ENCODE data around the gene AFAP1.

DNA sequence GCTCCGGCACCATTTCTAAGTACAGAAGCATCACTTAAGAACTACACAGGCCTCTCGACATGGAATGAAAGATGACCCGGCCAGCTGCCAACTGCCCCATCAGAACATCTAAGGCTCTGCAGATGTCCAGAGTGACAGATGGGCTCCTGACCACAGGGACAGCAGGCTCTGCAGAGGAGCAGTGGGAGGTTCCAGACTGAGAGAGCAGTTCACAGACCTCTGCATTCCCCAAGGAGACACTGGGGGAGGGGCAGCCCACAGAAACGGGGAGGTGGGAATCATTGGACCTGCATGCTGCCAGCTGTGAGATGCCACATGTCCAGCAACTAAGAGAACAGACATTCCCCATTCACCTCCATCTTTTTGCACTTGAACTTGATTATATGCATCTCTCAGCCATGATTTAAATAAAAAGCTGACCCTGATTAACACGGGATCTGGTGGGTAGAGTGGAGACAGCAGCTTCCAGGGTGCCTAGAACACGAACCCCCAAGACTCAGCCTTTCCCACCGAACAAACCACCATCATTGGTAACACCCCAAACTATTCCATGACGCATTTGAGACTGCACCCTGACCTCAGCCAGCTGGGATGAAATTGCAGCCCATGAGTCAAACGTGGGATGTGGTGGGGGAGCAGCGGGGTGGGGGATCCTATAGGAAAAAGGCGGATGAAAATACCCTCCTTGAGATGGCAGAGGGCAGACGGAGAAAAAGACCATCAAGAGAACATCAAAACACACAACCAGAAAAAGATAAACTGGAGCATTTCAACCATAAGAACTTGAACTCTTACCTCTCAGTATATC lies 47.2 kb downstream of the AFAP1 start:
- TF ChIP-seq, protein P1, sequence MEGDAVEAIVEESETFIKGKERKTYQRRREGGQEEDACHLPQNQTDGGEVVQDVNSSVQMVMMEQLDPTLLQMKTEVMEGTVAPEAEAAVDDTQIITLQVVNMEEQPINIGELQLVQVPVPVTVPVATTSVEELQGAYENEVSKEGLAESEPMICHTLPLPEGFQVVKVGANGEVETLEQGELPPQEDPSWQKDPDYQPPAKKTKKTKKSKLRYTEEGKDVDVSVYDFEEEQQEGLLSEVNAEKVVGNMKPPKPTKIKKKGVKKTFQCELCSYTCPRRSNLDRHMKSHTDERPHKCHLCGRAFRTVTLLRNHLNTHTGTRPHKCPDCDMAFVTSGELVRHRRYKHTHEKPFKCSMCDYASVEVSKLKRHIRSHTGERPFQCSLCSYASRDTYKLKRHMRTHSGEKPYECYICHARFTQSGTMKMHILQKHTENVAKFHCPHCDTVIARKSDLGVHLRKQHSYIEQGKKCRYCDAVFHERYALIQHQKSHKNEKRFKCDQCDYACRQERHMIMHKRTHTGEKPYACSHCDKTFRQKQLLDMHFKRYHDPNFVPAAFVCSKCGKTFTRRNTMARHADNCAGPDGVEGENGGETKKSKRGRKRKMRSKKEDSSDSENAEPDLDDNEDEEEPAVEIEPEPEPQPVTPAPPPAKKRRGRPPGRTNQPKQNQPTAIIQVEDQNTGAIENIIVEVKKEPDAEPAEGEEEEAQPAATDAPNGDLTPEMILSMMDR (IDR thresholded peaks at IDR 0.05; ENCODE audit: insufficient read depth, low read depth, low read length) = no peak
- TF ChIP-seq EZH2 (IDR thresholded peaks at IDR 0.05; ENCODE audit: insufficient read depth, low read length) = no peak

All from astrocyte (in vitro differentiated cells and primary cell).